DMS53 treated with DMSO at 0.1 percent for 48 hours (cell line): ENCODE results near the gene ATF6.

Source experiments
- DNase-seq: peaks from one replicate; lab custom pipeline; 2025; ENCODE audit not compliant: unreplicated experiment; lab: John Stamatoyannopoulos, UW

The ATF6 gene

GRCh38 chr1:161989786-161990185 is 223.7 kb downstream of the ATF6 start:
- DNase-seq, result no peak

GRCh38 chr1:161993576-161993975 is 227.5 kb downstream of the ATF6 start:
- DNase-seq, result no peak

GRCh38 chr1:161994175-161994668 is 228.1 kb downstream of the ATF6 start:
- DNase-seq, result no peak

GRCh38 chr1:161997152-161997551 is 231.0 kb downstream of the ATF6 start:
- no peak for DNase-seq

GRCh38 chr1:161998811-161999210 is 232.7 kb downstream of the ATF6 start:
- no peak for DNase-seq

- DNase-seq, result no peak
Measured at GRCh38 chr1:161999301-162000052, 233.4 kb downstream of the ATF6 start.

GRCh38 chr1:162000053-162000420 is 233.9 kb downstream of the ATF6 start:
- no peak for DNase-seq

GRCh38 chr1:162003061-162003829 is 237.1 kb downstream of the ATF6 start:
- DNase-seq, result no peak

- DNase-seq, result peak; percentile 6
Measured at GRCh38 chr1:162003830-162004215, 237.7 kb downstream of the ATF6 start.

- no peak for DNase-seq
Measured at GRCh38 chr1:162004441-162004950, 238.4 kb downstream of the ATF6 start.

GRCh38 chr1:162006081-162006480 is 240.0 kb downstream of the ATF6 start:
- no peak for DNase-seq

GRCh38 chr1:162007466-162007865 is 241.3 kb downstream of the ATF6 start:
- no peak for DNase-seq

GRCh38 chr1:162008799-162009198 is 242.7 kb downstream of the ATF6 start:
- no peak for DNase-seq

GRCh38 chr1:162009501-162010174 is 243.5 kb downstream of the ATF6 start:
- DNase-seq, result no peak

- no peak for DNase-seq
Measured at GRCh38 chr1:162010175-162010506, 244.0 kb downstream of the ATF6 start.

- DNase-seq, result no peak
Measured at GRCh38 chr1:162011337-162012012, 245.4 kb downstream of the ATF6 start.

- DNase-seq, result no peak
Measured at GRCh38 chr1:162013289-162013688, 247.2 kb downstream of the ATF6 start.
